Skeletal muscle cell (primary cell): ENCODE results near the gene TUBGCP3.

Source experiments
- DNase-seq: peaks from one replicate; pipeline ENCODE4 v3.0.0-alpha.2; 2010; ENCODE audit warnings: low read depth
- H3K4me3 ChIP-seq: 2 replicates; pipeline ENCODE4 v1.5.1; 2011; ENCODE audit warnings: low read depth, mild to moderate bottlenecking, control low read depth, low read length, moderate library complexity

TUBGCP3 gene

DNA sequence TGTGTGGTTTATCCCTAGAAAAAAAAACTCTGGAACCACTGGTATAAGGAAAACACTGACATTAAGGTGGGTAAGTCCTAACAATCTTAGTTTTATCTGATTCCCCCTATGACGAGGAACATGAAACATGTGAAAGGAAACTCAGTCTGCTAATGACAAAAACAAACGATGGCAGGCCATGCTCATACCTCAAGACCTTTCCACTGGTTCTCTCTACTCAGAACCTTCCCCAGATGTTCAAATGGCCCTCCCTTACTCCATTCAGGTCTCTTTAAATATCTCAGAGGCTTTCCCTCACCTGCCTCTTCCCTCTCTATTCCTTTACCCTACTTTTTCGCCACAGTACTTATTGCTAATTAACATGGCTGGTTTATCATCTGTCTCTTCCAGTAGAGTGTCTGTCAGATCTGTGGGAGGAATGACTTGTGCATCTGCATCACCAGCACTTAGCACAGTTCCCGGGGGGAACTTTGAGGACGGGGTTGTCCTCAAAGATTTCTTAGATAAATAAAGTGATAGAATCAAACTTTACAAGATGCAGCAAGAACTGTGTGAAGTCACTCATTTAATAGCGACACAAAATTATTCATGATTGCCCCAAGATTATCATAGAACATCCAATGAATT, 1.5 kb downstream of the TUBGCP3 start:
- DNase-seq: no peak
- H3K4me3 ChIP-seq: peak overlapping the region; percentile 72

- no peak for DNase-seq
- no peak overlapping the region for H3K4me3 ChIP-seq
These were observed 4.2 kb downstream of the TUBGCP3 start for GRCh38 chr13:112583592-112584277.

DNA sequence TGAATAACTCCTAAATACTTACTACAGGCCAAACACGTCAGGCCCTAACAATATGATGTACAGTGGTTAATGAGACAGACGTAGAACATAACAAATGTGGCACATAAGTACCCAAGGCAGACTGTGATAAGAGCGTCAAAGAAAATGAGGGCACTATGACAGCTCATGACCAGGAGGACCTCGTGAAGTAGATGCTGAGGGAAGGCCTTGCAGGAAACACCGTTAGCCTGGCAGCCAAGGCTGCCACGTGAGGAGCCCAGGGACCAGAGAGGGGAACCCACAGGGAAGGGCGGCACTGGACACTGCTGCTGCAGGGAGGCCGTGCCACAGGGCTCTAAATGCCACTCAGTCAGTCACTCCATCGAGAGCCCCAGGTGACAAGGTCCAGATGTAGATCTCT, 5.7 kb downstream of the TUBGCP3 start:
- no peak overlapping the region for H3K4me3 ChIP-seq
- no peak for DNase-seq

DNA sequence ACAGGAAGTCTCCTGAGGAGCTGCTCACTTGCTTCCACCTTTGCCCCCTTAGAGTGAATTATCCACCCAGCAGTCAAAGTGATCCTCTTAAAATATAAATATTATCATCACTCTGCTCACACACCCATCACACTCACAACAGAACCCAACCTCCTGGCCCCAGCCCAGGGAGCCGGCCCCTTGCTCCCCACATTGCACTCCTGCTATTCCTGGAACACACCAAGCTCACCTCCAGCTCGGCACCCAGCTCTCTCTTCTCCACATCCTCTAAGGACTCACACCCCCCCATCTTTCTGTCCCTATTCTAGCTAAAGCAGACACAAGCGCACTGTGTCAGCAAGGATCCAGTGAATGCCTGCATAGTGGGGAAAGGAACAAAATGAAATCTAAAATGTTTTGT, 7.0 kb downstream of the TUBGCP3 start:
- H3K4me3 ChIP-seq: no peak overlapping the region

GRCh38 chr13:112580211-112580610, 7.7 kb downstream of the TUBGCP3 start:
- no peak overlapping the region for H3K4me3 ChIP-seq
- DNase-seq: no peak

More for the DNA sequence above, 7.0 kb downstream of the TUBGCP3 start:
- no peak for DNase-seq

DNA sequence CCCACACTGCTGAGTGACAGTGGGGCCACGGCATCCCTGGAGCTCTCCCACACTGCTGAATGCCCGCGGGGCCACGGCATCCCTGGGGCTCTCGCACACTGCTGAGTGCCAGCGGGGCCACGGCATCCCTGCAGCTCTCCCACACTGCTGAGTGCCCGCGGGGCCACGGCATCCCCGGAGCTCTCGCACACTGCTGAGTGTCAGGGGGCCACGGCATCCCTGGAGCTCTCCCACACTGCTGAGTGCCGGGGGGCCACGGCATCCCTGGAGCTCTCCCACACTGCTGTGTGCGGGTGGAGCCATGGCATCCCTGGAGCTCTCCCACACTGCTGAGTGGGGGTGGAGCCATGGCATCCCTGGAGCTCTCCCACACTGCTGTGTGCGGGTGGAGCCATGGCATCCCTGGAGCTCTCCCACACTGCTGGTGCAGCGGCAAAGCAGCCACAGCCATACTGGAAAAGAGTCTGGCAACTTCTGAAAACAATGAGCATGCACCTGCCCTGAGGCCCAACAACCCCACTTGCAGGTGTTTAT, 8.6 kb downstream of the TUBGCP3 start:
- H3K4me3 ChIP-seq: no peak overlapping the region
- DNase-seq: no peak

GRCh38 chr13:112576768-112577167, 11.2 kb downstream of the TUBGCP3 start:
- no peak overlapping the region for H3K4me3 ChIP-seq
- no peak for DNase-seq

GRCh38 chr13:112576191-112576590, 11.8 kb downstream of the TUBGCP3 start:
- no peak overlapping the region for H3K4me3 ChIP-seq
- DNase-seq: no peak

DNA sequence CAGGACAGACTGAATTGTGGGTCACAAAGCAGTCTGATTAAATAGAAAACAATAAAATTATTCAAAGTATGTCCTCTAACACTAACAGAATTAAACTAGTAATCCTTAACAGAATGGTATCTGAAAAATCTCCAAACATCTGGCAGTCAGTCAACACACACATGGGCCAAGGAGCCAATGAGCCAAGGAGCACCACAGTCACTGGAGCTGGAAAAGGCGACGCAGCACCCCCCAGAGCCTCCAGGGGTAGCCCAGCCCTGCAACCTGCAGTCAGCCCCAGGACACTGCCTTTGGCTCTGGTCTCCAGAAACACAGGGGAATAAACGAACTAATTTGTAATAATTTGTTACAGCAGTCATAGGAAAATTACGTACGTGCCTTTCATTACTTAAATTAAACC, 12.3 kb downstream of the TUBGCP3 start:
- no peak overlapping the region for H3K4me3 ChIP-seq
- no peak for DNase-seq

- H3K4me3 ChIP-seq: no peak overlapping the region
- no peak for DNase-seq
These were observed 12.9 kb downstream of the TUBGCP3 start for GRCh38 chr13:112574834-112575613.

DNA sequence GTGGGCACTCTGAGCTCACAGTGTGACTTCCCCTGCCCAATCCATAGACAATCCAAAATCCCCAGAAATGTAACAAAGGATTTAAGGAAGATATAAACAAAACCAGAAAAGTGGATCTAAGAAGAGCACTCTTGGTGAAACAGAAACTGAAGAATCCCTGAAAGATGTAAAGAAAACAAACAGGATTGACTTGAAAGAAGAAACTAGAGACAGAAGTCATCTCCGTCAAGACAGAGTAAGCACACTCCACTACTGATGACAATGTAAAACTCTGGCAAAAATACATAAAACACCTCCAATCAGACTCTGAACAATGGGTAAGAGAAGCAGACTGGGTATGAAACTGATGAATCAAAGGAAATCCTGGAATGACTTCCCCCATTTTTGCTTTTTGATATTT, 13.5 kb downstream of the TUBGCP3 start:
- DNase-seq: no peak
- H3K4me3 ChIP-seq: no peak overlapping the region

DNA sequence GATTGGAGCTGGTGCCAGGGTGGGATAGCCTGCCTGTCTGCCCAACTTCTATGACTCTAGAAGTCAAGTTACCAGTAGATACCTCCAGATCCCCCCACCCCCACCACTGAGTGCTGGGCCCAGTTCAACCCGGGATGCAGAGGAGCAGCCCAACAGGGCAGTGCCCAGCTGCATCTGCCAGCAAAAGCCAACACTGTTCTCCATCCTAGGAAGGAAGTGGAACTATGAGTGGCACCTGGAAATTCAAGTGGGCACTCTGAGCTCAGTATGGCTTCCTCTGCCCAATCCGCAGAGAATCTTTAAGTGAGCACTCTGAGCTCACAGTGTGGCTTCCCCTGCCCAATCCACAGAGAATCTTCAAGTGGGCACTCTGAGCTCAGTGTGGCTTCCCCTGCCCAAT, 14.2 kb downstream of the TUBGCP3 start:
- DNase-seq: no peak
- H3K4me3 ChIP-seq: no peak overlapping the region

GRCh38 chr13:112572366-112572765, 15.6 kb downstream of the TUBGCP3 start:
- DNase-seq: no peak
- H3K4me3 ChIP-seq: no peak overlapping the region

DNA sequence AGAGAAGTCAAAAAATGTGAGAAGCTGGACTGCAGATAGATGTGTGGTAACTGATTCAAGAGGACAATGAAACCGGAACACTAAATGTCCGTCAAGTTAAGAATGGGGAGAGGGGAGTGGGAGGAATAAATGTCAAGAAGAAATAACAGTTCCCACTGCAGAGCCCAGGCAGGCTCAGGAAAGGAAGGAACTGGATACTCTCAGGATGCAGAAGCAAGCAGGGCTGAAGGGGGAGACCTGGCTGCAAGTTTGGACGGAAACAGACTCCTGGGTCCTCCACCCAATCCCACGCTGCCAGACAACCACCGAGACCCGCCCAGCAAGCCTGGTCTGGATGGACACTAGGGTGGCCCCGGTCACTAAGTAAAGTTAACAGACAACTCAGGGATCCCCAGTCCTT, 18.1 kb downstream of the TUBGCP3 start:
- H3K4me3 ChIP-seq: no peak overlapping the region
- DNase-seq: no peak

DNA sequence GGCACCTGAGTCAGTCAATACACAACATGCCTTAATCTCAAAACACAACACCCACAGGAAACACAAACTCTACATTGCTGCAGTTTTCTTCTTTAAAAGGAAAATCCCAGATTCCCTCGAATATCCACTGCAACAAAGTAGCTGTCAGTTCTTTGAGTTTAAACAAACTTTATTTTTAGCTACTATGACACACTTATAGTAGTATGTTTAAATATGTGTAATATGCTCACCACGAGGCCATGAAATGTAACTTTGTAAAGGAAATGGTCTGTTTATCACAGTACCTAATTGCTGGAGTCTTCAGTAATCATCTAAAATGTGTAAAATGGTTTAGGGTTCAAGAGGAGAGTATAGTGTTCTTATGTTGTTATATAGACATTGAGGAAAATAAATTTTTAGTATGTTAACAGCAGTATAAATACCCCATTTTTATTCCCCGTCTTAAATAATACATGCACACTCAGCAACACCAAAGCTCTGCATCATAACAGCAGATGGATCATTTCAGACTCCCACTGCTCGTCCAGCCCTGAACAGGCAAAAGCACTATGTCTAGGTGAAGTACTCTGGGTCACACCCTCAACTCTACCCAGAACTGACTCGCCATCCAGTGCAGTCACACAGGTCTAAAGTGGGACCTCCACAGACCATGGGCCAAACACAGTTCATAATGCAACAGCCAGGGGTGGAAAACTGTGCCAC, 20.6 kb downstream of the TUBGCP3 start:
- no peak for DNase-seq
- H3K4me3 ChIP-seq: no peak overlapping the region

- no peak for DNase-seq
- H3K4me3 ChIP-seq: no peak overlapping the region
These were observed 25.1 kb downstream of the TUBGCP3 start for GRCh38 chr13:112562786-112563383.

GRCh38 chr13:112562254-112562653, 25.7 kb downstream of the TUBGCP3 start:
- no peak for DNase-seq
- H3K4me3 ChIP-seq: no peak overlapping the region

DNA sequence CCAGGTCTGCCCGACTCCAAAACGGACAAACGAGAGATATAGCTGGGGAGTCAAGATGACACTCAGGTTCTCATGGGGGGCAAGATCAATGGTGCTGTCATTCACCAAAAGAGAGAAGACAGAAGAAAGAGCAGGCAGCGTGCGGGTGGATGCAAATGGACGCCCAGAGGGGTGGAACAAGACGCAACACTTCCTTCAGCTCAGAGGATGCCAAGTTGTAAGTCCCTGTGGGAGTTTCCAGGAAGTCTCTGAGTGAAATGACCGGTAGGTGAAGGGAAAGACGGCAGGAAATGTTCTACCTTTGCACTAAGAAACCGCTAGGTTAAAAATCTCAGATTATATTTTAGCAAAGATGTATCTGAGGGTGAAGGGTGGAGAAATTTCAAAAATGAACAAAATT, 26.5 kb downstream of the TUBGCP3 start:
- H3K4me3 ChIP-seq: no peak overlapping the region
- no peak for DNase-seq

GRCh38 chr13:112558696-112559418, 29.1 kb downstream of the TUBGCP3 start:
- no peak overlapping the region for H3K4me3 ChIP-seq
- DNase-seq: no peak
